Measurements from ENCODE around the gene CD44.

- no peak for TF ChIP-seq CTCF (IDR thresholded peaks at IDR 0.05)
- no peak for TF ChIP-seq POLR2A (IDR thresholded peaks at IDR 0.05)
These were observed 2.1 kb downstream of the CD44 start for GRCh38 chr11:35141071-35141470.

Data from heart left ventricle (tissue), 13 donors.